Breast epithelium (tissue), 3 donors: ENCODE results near the gene CCDC150.

Experiments used
- CTCF ChIP-seq, 3 donors: fragments of 450-650 bp; IDR thresholded peaks; one replicate each; pipeline ENCODE4 v1.5.1; 2016 to 2017; ENCODE audit warnings: antibody characterized with exemption in 3 of 3, mild to moderate bottlenecking in 3 of 3, moderate library complexity in 3 of 3
- POLR2A ChIP-seq: fragments of 450-650 bp; IDR thresholded peaks from one replicate; pipeline ENCODE4 v1.6.1; 2016; ENCODE audit warnings: antibody characterized with exemption, mild to moderate bottlenecking, moderate library complexity

- TF ChIP-seq CTCF (IDR thresholded peaks at IDR 0.05) (no peak), POLR2A (no peak)
Measured at GRCh38 chr2:196729418-196729817, 89.9 kb downstream of the CCDC150 start.
